Measurements from ENCODE around the gene SYNE2. TPM values are rescaled to one million over a fixed set of nuclear protein-coding genes. Genes with fewer than 3 reads are reported as not detected.
A peak's percentile ranks its signal among the peaks of the same experiment; 100 is the strongest.

SYNE2 gene
- total RNA-seq, 4 donors from 2014 or later, result 212 to 378 (median 285) TPM

DNA sequence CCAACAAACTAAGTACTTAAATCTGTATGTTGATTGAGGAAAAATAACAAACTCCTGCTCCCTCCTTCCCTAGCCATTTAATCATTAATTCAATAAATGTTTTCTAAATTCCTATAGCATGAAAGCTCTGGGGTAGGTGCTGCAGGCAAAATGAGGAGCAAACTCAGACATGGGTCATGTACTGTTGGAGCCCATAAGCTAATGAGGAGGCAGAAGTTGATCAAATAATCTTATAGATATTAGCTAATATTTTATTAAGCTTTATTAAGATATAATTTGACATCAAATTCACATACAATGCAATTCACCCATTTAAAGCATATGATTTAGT is 70.6 kb downstream of the SYNE2 start:
- DNase-seq (ENCODE audit: low spot score in 2 of 2), result no peak
- peaks cover 0 to 6% (median 0%) of the 10 kb centered on the region in 4 donors for H3K9me3 ChIP-seq
- H3K27ac ChIP-seq, result peak overlapping the region in 2 of 4 donors; percentile 66 to 81
- H3K27me3 ChIP-seq, result no peaks in the 10 kb centered on the region
- peaks cover 0 to 9% (median 0%) of the 10 kb centered on the region in 3 donors for H3K36me3 ChIP-seq
- H3K4me1 ChIP-seq, result peaks cover 0 to 4% (median 0%) of the 10 kb centered on the region in 4 donors
- TF ChIP-seq CTCF (IDR thresholded peaks at IDR 0.05) (no peak), POLR2A (IDR thresholded peaks at IDR 0.05) (no peak), EP300 (IDR thresholded peaks at IDR 0.05) (no peak)
- no peak overlapping the region for H3K4me3 ChIP-seq

- Histone ChIP-seq H3K9me3 (peaks cover 0 to 6% (median 0%) of the 10 kb centered on the region in 4 donors), H3K36me3 (peaks cover 0 to 9% (median 0%) of the 10 kb centered on the region in 3 donors), H3K27me3 (no peaks in the 10 kb centered on the region), H3K4me3 (no peak overlapping the region), H3K4me1 (peaks cover 0 to 9% (median 0%) of the 10 kb centered on the region in 4 donors), H3K27ac (no peak overlapping the region)
- TF ChIP-seq CTCF (IDR thresholded peaks at IDR 0.05), result no peak
- TF ChIP-seq POLR2A (IDR thresholded peaks at IDR 0.05), result no peak
- DNase-seq (ENCODE audit: low spot score in 2 of 2), result no peak
These were observed 71.6 kb downstream of the SYNE2 start for GRCh38 chr14:63924375-63924774.

- no peak for DNase-seq (ENCODE audit: low spot score in 2 of 2)
- H3K27ac ChIP-seq, result no peak overlapping the region
- peaks cover 0 to 6% (median 0%) of the 10 kb centered on the region in 3 donors for H3K36me3 ChIP-seq
- H3K27me3 ChIP-seq, result no peaks in the 10 kb centered on the region
- H3K4me3 ChIP-seq, result no peak overlapping the region
- H3K9me3 ChIP-seq, result peaks cover 0 to 6% (median 0%) of the 10 kb centered on the region in 4 donors
- TF ChIP-seq EP300 (IDR thresholded peaks at IDR 0.05), result no peak
- TF ChIP-seq CTCF (IDR thresholded peaks at IDR 0.05), result no peak
- TF ChIP-seq POLR2A (IDR thresholded peaks at IDR 0.05), result no peak
- 98 to 100% methylated on average over 2 of the region's 2 CpGs for WGBS, 2 donors
- H3K4me1 ChIP-seq, result peaks cover 0 to 9% (median 0%) of the 10 kb centered on the region in 4 donors
These were observed 73.8 kb downstream of the SYNE2 start for GRCh38 chr14:63926641-63927040.

DNA sequence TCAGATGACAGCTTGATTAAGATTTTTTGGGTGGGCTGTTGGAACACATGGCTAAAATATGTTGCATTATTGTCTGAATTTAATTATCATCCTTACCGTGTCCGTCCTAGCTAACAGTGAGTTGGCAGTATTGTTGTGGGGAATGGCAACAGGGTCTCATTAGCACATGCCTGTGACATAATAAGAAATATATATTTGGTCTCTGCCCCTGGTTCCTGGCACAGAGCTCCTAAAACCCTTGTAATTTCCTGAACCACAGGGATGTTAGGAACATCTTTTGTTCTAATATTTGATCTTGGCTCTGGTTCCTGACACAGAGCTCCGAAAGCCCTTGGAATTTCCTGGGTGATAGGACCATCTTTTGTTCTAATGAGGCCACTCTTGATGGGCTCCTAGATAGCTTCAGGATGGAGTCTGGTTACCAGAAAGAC is 76.0 kb downstream of the SYNE2 start:
- H3K36me3 ChIP-seq, result peaks cover 0 to 5% (median 0%) of the 10 kb centered on the region in 3 donors

GRCh38 chr14:63933110-63933509 is 80.3 kb downstream of the SYNE2 start:
- H3K27ac ChIP-seq, result peak overlapping the region in 3 of 4 donors; percentile 11 to 64 (median 62)
- no peak for DNase-seq (ENCODE audit: low spot score in 2 of 2)
- H3K27me3 ChIP-seq, result no peaks in the 10 kb centered on the region
- no peak overlapping the region for H3K4me3 ChIP-seq
- no peaks in the 10 kb centered on the region for H3K36me3 ChIP-seq
- peaks cover 0 to 32% (median 5%) of the 10 kb centered on the region in 4 donors for H3K4me1 ChIP-seq
- no peaks in the 10 kb centered on the region for H3K9me3 ChIP-seq
- WGBS, 2 donors, result 87 to 89% methylated on average over 3 of the region's 3 CpGs
- no peak for TF ChIP-seq EP300 (IDR thresholded peaks at IDR 0.05)
- no peak for TF ChIP-seq CTCF (IDR thresholded peaks at IDR 0.05)
- TF ChIP-seq POLR2A (IDR thresholded peaks at IDR 0.05), result no peak

More for the DNA sequence above, 76.0 kb downstream of the SYNE2 start:
- Histone ChIP-seq H3K27me3 (no peaks in the 10 kb centered on the region), H3K4me1 (peaks cover 0 to 19% (median 3%) of the 10 kb centered on the region in 4 donors), H3K4me3 (no peak overlapping the region), H3K27ac (peak overlapping the region in 2 of 4 donors; percentile 15 to 46), H3K9me3 (peaks cover 0 to 6% (median 0%) of the 10 kb centered on the region in 4 donors)
- WGBS, 2 donors, result 25 to 33% methylated on average over 3 of the region's 3 CpGs
- DNase-seq (ENCODE audit: low spot score in 2 of 2), result no peak
- TF ChIP-seq EP300 (IDR thresholded peaks at IDR 0.05), result no peak
- no peak for TF ChIP-seq CTCF (IDR thresholded peaks at IDR 0.05)
- TF ChIP-seq POLR2A (IDR thresholded peaks at IDR 0.05), result no peak
